Activated CD8-positive, alpha-beta memory T cell treated with anti-CD3 and anti-CD28 coated beads, Interleukin-2, amount 50 U/mL, for 1 hour (primary cell): ENCODE data around the gene CXCR5.

ENCODE experiments used
- DNase-seq: peaks from one replicate; pipeline ENCODE4 v3.0.0-alpha.2; 2020; ENCODE audit errors: extremely low read depth

CXCR5 gene

GRCh38 chr11:118898400-118899295, 15.0 kb downstream of the CXCR5 start:
- DNase-seq, result no peak

DNA sequence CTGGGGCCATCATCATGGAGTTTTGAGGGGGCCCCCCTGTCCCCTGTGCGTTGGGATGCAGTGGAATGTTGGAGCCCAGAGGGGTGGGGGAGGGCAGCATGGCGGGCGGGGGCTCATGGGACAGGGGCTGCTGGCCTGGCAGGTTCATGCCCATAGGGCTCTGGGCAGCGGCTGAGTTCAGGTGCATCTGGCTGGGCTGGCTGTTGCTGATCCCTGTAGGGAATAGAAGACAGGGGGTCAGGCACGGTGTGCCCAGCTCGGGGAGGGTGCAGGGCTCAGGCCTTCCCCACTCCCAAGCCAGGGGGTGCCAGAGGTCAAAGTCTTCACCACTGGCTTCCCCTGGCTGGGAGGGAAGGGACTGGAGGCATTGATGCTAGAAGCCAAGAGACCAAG, 15.6 kb downstream of the CXCR5 start:
- no peak for DNase-seq

DNA sequence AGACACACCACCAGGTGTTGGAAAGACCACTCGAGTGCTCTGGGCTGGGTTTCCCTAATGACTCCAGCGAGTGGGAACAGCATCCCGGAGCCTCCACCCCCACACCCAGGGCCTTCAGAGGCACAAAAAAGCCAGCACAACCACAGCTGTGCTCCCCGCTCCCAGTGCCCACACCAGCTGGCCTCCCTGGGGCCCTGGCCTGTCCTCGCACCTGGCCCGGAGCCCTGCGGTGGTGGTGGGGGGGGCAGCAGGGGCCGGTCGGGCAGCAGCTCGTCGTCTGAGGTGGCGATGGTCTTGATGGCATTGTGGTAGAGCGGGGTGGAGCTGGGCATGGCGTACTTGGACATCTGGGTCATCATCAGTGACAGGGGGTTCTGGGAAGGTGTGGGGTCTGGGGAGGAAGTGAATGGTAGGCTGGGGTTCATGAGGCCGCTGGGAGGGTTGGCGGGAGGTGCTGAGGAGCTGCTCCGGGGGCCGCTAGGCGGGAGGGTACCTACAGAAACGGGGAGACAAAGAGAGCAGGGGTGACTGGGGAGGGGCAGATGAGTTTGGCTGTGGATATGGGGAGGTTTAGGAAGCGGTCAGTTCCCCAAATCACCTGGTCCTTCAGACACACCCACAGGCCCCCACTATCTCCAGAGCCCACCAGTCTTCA, 16.1 kb downstream of the CXCR5 start:
- DNase-seq, result no peak

- DNase-seq, result no peak
Observed at GRCh38 chr11:118900535-118901384, 17.1 kb downstream of the CXCR5 start.

DNA sequence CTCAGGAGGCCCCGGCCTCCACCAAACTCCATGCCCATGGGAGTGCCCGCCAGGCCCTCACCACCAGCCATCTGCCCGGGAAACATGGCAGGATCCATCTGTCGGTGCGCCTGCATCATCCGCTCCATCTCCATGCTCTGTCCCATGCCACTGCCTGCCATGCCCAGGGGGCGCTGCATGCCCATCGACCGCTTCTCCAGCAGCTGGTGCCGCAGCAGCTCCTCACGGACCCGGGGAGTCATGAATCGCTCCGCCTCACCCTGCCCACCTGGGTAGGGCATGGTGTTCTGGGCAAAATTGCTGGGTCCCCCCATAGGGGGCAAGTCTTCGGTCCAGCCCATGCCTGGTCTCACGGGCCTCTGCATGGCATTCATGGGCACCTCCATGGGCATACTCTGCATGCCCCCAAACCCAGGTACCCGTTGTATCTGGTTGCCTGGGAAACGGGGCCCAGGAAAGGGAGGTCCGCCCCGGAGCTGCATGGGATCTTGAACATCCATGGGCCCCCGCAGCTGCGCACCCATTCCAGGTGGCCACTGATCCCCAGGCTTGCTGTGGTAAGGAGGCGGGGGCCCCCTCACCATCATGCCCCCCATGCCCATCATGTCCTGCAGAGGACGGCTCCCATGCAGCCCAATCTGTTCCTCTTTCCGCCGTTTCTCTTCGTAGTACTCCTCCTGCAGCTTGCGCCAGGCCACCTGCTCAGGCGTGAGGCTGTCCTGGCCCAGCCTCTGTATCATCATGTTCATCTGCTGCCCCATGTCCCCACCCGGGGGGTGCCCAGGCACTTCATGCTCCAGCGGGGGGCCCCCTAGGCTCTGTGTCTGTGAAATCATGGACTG, 18.0 kb downstream of the CXCR5 start:
- DNase-seq, result no peak

GRCh38 chr11:118902336-118903203, 18.9 kb downstream of the CXCR5 start:
- DNase-seq, result no peak

GRCh38 chr11:118903204-118904015, 19.7 kb downstream of the CXCR5 start:
- DNase-seq, result no peak

GRCh38 chr11:118907051-118908042, 23.7 kb downstream of the CXCR5 start:
- no peak for DNase-seq

DNA sequence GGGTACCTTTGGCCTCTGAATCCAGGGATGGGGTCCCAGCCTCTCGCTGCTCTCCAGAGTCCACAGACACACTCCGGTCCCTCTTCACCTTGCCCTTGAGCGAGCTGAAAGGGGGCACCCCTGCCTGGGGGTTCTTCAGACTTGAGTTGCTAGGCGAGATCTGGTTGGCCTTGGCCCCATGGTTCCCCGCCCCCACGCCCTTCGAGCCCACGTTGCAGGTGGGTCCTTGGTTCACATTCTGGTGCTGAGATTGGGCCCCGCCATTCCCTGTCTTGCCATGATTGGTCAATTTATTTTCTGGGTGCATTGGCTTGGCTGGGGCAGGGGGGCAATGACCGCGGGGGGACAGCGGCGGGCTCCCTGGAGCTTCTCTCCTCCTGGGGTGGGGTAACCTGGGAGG, 24.6 kb downstream of the CXCR5 start:
- no peak for DNase-seq

DNA sequence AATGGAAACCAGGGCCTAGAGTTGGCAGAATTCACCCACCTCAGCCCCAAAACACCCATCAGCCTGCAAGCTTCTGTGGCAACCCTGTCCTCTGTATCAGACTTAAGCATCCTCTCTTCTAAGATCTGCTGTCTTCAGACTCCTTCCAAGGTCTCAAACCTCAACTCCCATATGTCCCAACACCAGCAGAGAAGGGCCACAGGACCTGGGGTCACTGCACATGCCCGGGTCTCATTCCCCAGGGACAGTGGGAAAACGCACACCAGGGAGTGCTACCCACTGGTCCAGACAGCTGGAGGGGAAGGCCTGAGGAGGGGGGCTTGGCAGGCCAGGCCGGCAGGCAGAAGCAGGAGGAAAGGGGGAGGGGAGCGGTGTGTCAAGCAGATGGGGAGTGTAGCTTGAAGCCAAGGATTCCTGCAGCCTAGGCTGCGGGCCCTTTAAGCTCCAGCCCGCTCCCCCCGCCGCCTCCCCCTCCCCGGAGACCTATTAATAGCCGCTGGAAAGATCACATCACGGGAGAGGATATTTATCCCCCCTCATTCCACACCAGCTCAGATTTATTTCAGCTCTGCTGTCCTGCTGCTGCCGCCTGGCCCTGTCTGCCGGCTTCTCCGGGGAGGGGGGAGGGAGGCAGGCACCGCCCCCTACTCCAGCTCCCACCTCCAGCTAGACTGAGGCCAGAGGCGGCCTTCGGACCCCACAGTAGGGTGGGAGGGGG, 25.4 kb downstream of the CXCR5 start:
- DNase-seq, result no peak

GRCh38 chr11:118909619-118910308, 26.1 kb downstream of the CXCR5 start:
- no peak for DNase-seq

- DNase-seq, result no peak
Observed at GRCh38 chr11:118910309-118911112, 26.8 kb downstream of the CXCR5 start.

DNA sequence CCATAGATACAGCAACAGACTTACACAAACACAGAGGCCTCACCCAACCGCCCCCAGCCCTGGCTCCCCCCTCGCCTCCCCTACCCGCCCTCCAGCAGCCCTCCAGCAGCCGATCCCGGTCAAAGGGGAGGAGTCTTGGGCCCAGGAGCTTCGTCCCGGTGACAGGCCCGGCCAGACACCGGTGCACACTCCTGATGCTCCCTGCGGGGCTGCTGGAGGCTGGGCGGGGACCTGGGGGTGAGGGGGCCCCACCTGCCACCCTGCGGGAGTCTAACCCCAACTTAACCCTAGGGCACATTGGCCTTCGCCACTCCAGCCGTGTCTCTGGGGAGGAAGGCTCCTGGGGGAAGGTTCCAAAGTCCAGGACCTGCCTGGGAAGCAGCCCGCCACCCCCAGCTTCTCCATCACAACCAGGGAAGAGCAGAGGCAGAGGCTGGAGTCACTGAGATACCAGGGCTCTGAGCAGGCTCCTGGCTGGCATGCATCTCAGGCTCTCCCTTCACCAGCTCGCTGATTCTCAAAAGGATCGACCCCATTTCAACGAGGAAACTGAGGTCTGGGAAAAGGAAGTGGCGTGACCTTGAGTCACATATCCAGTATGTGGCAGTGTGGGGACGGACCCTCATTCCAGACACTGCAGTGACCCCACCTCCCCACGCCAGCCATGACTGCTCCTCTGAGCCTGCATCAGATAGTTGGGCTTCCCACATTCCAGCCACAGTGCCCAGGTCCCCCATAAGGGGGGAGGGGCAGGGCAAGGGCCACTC, 27.6 kb downstream of the CXCR5 start:
- no peak for DNase-seq

DNA sequence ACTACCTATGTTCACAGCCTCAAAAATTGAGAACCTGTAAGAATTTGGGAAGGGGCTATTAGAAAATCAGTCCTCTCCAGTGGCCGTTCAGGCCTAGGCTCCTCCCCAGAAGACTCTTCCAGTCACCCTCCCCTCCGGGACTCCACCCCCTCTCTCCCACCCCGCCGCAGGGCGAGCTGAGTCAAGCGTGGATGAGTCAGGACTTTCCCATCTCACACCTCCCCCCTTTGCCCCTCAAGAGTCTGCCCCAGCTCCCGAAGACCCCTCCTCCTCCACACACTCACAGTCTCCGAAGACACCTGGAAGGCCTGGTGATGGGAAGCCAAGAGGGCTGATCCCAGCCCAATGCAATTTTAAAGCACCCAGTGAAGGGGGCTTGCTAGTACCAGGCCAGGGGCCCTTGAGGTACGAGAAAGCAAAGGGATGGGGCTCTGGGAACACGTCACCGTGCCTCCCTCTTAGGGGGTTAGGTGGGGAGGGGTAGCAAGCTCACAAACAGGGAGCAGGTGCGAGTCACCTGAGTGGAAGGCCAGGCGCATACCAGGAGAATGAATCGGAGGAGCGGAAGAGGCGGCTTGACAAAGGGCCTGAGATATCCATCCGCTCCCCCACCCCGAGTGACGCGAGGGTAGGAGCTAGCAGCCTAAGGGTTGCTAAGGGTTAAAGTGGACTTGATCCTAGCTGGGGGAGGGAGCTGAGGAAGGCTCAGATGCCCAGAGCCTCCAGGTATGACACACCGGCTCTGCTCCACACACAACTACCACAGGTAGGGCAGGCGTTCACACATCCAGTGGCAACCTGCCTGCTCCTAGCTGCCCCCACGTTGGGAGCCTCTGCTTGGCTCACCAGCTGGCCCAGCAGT, 28.4 kb downstream of the CXCR5 start:
- no peak for DNase-seq
